ENCODE data around the gene DGKG.

Gene DGKG

DNA sequence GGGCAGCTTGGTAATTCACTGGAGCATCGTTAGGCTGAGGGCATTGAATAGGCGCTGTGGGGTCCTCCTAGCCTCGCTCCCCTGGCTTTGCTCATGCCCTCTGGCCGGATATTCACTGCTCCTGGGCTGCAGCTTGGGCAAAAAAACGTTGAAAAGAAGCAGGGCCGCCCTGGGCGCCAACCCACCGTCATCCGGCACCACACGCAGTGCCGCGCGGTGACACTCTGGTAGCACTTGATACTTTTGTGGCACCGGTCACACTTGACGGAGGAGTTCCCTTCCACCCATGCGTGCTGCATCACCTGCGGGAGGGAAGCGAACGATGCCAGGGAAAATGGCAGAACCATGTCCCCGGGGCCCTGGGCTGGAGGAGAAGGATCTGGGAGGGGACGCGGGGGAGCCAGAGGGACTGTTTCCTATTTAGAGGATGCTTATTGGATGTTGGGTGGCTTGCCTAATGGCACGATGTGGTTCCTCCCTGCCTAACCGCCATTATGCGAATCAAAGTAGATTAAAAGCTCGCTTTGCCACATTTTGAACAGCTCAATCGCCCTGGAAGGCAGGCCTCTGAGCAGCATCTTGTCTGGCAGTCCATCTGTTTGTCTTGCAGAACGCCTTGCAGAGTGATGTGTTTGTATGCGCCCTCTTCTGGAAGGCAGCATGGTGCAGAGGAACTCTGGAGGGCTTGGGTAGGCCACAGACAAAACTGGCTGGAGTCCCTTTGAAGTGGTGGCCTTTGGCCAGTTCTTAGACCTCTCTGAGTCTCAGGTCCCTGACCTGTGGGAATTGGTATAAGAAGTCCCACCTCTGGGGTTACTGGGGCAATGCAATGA is 93.2 kb downstream of the DGKG start:
- no peak for DNase-seq

GRCh38 chr3:186267758-186268157 is 94.3 kb downstream of the DGKG start:
- no peak for DNase-seq

DNA sequence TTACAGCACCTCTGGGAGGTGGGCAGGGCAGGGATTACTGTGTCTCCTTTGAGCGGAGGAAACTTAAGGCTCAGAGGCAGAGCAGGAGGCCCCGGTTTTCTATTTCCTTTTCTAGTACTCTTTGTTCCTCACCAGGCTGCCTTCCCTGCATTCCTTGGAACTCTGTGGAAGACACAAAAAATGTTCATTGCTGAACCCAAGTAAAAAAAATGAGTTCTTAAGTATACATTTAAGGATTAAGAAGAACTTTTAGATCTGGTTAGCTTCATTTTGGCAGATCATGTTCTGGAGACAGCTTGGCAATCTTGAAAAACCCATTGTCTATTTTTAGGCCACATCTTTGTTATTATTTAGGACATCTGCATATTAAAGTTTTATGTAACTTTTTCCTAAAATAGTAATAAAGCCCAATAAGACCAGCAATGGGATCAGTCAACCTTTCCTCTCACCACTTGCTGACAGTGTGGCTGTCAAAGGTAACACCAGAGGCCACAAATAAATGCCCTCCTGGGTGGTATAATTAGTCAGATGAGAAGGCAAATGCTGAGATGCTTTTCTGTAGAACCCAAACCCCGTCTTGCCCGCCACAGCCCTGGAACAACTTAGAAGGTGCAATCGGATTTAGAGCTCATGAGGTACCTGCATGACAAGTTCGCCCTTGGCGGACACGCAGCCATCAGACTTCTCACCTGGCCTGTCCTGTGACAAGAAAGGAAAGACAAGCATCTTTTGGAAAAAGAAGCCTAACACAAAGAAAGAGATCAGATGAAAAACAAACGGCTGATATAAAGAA is 97.2 kb downstream of the DGKG start:
- DNase-seq = no peak

GRCh38 chr3:186261638-186262037 is 100.4 kb downstream of the DGKG start:
- no peak for DNase-seq

DNA sequence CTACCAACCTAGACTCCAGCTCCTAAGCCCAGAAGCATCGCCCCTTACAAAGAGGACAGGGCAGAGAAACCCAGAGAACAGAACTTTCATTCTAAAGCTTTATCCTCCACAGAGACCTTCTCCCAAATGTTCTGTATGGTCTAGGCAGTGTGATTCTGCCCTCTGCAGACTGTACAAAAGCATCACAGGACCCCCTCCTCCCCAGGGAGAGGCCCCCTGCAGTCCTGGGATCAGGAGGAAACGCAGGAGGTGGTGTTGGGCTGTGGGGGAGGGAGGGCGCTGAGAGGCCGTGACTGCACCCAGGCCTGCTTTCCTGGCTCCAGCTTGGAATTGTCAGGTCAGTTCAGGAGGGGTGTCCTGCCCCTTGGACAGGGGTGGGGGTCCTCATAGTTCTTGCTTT is 101.3 kb downstream of the DGKG start:
- DNase-seq = no peak

DNA sequence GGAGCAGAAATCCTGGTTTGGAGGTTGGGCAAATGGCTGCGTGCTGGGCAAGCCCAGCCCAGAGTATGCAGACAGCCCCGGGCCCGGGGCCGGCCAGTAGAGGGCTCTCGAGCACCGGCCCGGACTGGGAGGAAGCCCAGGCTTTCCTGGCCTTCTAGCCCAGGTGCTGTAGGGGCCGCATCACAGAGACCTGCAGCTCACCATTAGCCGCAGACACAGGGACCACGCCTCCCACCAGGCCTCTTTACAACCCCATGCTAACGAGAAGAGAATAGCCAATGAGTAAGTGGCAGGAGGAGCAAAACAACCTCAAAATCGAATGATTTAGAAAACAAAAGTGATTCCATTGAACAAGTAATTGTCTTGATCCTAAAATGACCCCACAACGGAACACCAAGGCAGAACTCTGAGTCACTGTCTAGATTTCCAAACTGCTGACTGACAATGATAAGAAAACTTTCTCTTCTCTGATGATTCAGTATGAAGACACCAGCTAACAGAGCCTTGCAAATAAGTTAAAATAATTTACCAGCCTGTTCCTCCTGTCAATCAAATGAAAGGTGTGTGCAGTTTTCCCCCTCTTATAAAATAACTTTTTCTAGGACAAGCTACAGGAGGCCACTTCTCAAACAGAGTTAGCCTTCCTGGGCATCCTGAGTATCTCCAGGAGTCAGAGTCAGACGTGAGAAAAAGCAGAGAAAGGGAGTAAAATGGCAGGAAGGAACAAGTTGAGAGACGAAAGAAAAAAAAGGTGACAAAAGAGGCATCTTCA is 102.2 kb downstream of the DGKG start:
- DNase-seq = peak; percentile 68

DNA sequence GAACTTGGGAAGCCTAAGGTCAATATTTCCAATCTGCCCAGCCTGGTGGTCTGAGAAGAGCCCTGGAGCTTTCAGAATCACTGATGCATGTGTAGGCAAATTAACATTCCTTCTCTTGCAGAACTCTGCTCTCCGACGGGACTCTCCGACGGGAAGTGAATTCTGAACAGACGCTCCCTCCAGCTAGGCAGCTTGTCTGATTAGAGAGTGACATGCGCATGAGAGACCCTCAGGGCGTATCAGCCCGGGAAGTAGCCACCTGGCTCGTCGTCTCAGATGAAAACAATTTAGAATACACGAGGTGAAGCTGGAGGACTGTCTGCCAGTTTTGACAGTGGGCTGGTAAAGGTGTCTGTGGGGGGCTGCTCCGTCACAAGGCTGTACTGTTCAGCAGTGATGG is 103.1 kb downstream of the DGKG start:
- DNase-seq = no peak

DNA sequence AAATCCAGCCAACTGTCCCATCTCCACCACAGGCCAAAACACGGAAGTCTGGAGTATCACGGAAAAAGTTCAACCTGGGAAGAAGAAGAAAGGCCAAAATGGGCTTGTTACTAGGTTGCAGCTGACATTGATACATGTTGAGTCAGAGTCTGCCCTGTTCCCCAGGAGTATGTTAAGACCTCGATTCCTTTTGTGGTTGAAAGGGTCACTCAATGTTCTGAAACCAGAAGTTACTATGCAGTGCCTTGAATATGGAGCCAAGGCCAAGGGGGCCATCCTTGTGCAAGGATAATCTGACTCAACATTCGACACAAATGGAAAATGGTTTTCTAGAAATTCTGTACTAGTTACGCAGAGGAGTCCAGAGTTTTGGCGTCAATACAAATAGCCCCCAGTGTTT is 104.2 kb downstream of the DGKG start:
- no peak for DNase-seq

DNA sequence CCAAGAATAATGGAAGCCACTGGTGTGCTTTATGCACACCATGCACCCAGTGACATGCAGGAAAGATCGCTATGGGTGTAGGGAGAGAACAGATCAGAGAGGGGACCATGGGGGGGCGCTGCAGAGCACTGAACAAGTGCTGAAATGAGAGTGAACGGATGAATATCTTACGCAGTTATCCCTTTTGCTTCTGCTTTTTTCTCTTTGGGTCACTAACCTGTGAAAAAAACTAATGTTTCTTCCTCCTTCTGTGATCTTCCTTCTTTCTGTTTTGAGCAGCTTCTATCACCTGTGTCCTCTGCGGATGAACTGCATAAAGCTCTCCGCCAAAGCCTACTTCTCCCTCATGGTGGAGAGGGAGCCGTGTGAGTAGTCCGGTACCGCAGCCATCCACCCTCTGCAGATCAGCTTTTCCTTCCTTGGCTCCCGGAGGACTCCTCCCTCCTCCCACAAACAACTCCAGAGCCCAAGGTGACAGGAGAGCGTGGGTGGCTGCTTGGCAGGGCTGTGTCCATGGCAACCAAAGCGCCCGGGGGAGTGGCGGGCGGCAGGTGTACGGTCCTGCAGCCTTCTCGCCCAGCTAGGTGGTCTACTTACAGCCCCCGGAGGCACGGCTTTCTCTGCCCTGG is 106.2 kb downstream of the DGKG start:
- DNase-seq = no peak

DNA sequence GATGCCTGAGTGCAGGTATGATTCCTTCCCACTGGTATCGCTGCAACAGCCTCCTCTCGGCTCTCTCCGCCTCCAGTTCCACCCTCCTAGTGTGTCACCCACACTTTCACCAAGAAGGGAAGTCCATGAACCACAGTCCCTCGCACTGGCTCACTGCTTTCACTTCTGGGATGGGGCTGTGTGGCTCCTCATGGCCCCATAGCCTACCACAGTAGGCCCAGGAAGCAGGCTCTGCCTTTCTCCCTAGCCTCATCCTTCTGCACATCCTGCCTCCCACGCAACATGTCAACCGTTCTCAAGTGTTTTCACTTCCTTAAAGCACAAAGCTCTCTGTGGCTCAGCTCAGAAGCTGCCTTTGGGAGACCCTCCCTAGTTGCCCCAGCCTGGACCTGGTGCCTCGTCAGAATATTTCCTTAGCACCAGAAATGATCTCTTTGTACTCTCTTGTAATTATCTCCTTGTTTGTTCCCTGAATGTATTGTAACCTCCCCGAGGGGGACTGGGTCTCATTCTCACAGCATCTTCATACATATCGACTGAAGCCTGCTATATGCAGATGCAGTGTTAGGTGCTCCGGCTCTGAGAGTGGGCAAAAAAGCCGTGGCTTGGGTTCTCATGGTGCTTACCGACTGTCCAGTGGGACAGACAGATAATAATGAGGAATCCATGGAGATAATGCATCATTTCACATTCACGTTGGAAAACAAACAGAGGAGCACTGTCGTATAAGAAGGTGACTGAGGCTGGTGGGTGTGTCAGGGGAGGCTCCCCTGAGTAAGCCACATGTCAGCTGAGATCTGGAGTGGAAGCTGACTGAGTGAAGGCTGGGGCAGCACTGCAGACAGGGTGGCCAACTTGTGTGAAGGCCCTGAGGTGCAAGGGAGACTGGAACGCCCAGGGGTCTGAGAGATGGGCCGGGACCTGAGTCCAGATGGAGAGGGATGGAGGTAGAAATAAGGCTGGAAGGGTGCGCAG is 107.1 kb downstream of the DGKG start:
- peak; percentile 28 for DNase-seq

- DNase-seq = no peak
Observed at GRCh38 chr3:186251948-186252619, 110.0 kb downstream of the DGKG start.

GRCh38 chr3:186248850-186249249 is 113.2 kb downstream of the DGKG start:
- no peak for DNase-seq

DNA sequence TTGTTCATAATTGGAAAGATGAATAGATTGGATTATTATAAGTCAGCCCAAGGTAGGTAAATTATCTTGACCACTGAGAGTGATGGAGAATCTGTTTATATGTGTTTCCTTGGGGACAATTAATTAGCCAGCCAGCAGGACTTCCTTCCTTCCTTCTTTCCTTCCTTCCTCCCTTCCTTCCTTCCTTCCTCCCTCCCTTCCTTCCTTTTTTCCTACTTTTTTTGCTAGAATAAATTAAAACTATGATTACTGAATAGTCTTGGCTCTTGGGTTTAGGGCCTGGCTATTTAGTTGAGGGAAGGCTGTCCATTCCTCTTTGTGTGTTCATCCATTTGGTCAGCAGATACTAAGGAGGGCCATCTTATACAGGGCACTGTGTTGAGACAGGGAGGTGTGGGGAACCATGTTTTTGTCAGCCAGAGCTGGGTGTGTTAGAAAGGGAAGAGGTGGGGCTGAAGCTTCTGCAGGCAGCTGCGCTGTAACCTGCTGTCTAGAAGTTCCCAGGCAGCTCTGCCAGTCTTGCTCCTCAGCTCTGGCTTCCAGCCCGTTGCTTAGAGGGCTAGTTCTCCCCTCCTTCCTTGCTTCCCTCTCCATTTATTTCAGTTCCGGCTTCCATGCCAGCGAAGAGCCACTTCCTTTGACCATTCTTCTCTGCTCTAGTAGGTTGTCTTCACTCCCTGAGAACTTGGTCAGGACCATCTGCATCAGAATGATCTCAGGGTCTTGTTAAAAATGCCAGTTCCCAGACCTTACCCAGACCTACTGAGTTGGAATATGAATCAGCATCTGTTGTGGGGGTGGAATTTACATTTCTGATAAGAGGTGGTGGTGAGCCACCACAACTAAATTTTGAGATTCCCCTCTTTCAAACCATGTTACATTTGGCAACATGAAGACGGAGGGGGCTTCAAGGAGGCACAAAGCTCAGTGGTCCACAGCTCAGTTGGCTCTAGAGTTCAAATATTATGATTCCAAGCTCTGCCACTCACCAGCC is 113.9 kb downstream of the DGKG start:
- no peak for DNase-seq

DNA sequence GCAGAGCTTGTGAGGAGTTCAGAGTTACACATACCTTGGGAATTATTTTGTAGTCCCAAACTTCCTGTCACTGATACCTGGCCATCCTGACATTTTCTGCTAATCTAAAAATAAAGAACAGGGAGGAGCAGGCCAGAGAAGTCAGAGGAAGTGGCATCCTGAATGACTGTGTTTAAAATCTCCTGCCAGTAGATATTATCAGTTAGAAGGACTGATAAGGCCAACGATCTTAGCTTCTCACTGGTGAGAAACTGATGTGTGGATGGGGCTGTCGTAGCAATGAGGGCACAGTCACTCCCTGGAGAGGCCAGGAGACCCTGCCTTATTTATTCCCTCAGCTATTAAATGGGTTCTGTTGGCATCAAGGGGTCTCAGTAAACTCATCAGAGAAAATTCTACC is 115.1 kb downstream of the DGKG start:
- no peak for DNase-seq

DNA sequence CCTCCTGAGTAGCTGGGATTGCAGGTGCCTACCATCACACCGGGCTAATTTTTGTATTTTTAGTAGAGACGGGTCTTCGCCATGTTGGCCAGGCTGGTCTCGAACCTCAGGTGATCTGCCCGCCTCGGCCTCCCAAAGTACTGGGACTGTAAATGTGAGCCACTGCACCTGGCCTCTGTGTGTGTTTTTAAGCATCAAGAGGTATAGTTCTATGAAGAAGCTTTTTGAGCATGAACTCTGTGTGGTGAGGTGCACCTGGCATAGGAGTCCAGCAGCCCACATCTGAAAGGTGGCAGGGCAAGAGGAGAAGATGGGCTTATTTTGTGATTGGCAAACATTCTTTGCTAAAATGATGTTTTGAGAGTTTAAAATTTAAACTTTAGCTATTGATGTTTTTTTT is 118.0 kb downstream of the DGKG start:
- no peak for DNase-seq

- DNase-seq = peak; percentile 55
Observed at GRCh38 chr3:186241910-186242821, 119.9 kb downstream of the DGKG start.

DNA sequence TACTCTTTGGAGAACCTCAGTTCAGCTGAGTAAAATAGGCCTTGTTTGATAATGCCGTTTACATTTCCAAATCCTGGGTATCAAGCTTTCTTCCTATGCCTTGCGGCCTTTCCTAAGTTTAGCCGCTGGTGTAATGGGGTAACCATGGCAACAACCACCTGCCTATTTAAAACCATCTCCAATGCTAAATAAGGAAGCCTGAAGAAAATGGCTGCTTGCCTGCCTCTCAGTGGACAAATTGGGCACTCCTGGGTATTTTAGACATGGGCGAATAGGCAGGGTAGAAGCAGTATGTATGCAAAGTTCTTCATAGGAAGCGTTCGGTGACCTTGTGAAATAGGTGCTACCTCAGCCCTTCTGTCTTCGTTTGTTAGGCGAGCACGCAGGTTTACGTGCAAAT is 122.7 kb downstream of the DGKG start:
- no peak for DNase-seq

DNA sequence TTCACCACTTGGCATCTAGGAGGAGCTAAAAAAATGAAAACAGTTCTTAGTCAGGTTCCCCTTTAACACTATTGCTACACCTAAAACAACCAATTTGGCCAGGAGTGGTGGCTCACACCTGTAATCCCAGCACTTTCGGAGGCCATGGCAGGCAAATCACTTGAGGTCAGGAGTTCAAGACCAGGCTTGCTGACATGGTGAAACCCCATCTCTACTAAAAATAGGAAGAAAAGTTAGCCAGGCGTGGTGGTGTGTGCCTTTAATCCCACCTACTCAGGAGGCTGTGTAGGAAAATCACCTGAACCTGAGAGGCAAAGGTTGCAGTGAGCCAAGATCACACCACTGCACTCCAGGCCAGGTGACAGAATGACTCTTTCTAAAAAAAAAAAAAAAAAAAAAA is 124.1 kb downstream of the DGKG start:
- no peak for DNase-seq

Data from stimulated activated CD4-positive, alpha-beta T cell treated with anti-CD3 and anti-CD28 coated beads, Interleukin-4, amount 100 ng/mL, for 24 hours (primary cell).